K562 (cell line): ENCODE data around the gene IGLON5. TPM values are rescaled to one million over a fixed set of nuclear protein-coding genes. Genes with fewer than 3 reads are reported as not detected.

Experiments
- POLR2G ChIP-seq: fragments of 200-400 bp; formaldehyde crosslinking; IDR thresholded peaks from 2 replicates; pipeline ENCODE4 v1.6.1; 2017; ENCODE audit warnings: low read depth, mild to moderate bottlenecking, antibody characterized with exemption, low read length, moderate library complexity
- RBFOX2 ChIP-seq: fragments of 200-400 bp; formaldehyde crosslinking; IDR thresholded peaks from 2 replicates; pipeline ENCODE4 v1.6.1; 2017; ENCODE audit warnings: low read depth, mild to moderate bottlenecking, low read length, moderate library complexity
- polyA plus RNA-seq, 8 experiments: library from polyadenylated mRNA; depleted of rRNA in 4 of 8; stranded (reverse) in 5 of 8; unstranded in 3 of 8; fragments of >200 nt; fragmentation: Nextera tagmentation in 2 of 8; fragmentation: Illumina TruSeq in 1 of 8; extraction: Ambion mirVana in 2 of 8; extraction: Trizol in 1 of 8; gene quantifications; 2 replicates each; pipeline versions ENCODE4 v1.2.1 to v1.2.3, GENCODE V29; 2011 to 2014; ENCODE audit warnings: inconsistent platforms in 1 of 8, missing spikeins in 1 of 8
- total RNA-seq, 7 experiments: library from RNA; depleted of rRNA in 6 of 7; stranded (reverse); fragments of >200 nt in 6 of 7; fragmentation: Illumina TruSeq in 2 of 7; extraction: Trizol in 2 of 7; gene quantifications; 2 replicates each; pipeline versions ENCODE4 v1.2.1 to v1.2.3, GENCODE V29; 2011 to 2021; ENCODE audit warnings: low replicate concordance in 1 of 7
- TF ChIP-seq, protein P1 (sequence below): fragments of 200-600 bp; sonication (generic); IDR thresholded peaks from one replicate; pipeline ENCODE4 v1.6.1; 2012; ENCODE audit warnings: mild to moderate bottlenecking, low read depth, low read length, inconsistent platforms
- TF ChIP-seq, protein P2 (sequence below): sonication (generic); formaldehyde crosslinking; IDR thresholded peaks from 2 replicates; pipeline ENCODE4 v1.8.0; 2023; ENCODE audit warnings: mild to moderate bottlenecking, missing genetic modification reagents
- TF ChIP-seq, protein P3 (sequence below): fragments of 150-350 bp; conservative IDR thresholded peaks from 2 replicates; pipeline ENCODE4 v1.6.1; 2014; ENCODE audit warnings: low read length

Gene IGLON5
- total and polyA plus RNA-seq, 9 of the 15 experiments (the other 6 are each of a cell fraction or from before 2014, with no cell fraction given) = 0.03 to 0.22 (median 0.14) TPM; not detected in 2

DNA sequence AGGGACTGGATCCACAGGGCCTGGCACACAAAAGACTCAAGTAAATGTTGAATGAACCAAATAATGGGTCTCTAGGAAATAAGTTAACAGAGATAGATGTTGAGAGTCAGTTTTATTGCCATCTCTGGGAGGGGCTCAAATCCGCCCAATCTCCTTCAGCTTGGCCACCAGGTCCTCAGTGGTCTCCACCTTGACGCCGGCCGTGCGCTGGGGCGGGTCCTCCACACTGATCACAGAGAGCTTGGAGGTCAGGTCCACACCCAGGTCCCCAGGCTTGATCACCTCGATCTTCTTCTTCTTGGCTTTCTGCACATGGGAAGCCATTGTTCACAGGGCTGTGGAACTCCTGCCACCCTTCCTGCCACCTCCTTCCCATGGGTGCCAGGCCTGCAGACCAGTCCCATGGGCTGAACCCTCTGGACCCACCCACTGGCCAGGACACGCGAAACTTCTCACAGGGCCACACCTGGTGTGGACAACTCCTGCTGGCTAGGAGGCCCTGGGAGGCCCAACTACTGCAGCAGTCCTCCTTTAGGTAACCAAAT, 33.7 kb downstream of the IGLON5 start (continued):
- TF ChIP-seq, protein P1, sequence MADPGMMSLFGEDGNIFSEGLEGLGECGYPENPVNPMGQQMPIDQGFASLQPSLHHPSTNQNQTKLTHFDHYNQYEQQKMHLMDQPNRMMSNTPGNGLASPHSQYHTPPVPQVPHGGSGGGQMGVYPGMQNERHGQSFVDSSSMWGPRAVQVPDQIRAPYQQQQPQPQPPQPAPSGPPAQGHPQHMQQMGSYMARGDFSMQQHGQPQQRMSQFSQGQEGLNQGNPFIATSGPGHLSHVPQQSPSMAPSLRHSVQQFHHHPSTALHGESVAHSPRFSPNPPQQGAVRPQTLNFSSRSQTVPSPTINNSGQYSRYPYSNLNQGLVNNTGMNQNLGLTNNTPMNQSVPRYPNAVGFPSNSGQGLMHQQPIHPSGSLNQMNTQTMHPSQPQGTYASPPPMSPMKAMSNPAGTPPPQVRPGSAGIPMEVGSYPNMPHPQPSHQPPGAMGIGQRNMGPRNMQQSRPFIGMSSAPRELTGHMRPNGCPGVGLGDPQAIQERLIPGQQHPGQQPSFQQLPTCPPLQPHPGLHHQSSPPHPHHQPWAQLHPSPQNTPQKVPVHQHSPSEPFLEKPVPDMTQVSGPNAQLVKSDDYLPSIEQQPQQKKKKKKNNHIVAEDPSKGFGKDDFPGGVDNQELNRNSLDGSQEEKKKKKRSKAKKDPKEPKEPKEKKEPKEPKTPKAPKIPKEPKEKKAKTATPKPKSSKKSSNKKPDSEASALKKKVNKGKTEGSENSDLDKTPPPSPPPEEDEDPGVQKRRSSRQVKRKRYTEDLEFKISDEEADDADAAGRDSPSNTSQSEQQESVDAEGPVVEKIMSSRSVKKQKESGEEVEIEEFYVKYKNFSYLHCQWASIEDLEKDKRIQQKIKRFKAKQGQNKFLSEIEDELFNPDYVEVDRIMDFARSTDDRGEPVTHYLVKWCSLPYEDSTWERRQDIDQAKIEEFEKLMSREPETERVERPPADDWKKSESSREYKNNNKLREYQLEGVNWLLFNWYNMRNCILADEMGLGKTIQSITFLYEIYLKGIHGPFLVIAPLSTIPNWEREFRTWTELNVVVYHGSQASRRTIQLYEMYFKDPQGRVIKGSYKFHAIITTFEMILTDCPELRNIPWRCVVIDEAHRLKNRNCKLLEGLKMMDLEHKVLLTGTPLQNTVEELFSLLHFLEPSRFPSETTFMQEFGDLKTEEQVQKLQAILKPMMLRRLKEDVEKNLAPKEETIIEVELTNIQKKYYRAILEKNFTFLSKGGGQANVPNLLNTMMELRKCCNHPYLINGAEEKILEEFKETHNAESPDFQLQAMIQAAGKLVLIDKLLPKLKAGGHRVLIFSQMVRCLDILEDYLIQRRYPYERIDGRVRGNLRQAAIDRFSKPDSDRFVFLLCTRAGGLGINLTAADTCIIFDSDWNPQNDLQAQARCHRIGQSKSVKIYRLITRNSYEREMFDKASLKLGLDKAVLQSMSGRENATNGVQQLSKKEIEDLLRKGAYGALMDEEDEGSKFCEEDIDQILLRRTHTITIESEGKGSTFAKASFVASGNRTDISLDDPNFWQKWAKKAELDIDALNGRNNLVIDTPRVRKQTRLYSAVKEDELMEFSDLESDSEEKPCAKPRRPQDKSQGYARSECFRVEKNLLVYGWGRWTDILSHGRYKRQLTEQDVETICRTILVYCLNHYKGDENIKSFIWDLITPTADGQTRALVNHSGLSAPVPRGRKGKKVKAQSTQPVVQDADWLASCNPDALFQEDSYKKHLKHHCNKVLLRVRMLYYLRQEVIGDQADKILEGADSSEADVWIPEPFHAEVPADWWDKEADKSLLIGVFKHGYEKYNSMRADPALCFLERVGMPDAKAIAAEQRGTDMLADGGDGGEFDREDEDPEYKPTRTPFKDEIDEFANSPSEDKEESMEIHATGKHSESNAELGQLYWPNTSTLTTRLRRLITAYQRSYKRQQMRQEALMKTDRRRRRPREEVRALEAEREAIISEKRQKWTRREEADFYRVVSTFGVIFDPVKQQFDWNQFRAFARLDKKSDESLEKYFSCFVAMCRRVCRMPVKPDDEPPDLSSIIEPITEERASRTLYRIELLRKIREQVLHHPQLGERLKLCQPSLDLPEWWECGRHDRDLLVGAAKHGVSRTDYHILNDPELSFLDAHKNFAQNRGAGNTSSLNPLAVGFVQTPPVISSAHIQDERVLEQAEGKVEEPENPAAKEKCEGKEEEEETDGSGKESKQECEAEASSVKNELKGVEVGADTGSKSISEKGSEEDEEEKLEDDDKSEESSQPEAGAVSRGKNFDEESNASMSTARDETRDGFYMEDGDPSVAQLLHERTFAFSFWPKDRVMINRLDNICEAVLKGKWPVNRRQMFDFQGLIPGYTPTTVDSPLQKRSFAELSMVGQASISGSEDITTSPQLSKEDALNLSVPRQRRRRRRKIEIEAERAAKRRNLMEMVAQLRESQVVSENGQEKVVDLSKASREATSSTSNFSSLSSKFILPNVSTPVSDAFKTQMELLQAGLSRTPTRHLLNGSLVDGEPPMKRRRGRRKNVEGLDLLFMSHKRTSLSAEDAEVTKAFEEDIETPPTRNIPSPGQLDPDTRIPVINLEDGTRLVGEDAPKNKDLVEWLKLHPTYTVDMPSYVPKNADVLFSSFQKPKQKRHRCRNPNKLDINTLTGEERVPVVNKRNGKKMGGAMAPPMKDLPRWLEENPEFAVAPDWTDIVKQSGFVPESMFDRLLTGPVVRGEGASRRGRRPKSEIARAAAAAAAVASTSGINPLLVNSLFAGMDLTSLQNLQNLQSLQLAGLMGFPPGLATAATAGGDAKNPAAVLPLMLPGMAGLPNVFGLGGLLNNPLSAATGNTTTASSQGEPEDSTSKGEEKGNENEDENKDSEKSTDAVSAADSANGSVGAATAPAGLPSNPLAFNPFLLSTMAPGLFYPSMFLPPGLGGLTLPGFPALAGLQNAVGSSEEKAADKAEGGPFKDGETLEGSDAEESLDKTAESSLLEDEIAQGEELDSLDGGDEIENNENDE = no peak
- TF ChIP-seq POLR2G (peak; percentile 50; the same call in 1 of the 2 replicates), RBFOX2 (0 out of 2 replicates have a peak, but pooled peaks have one; percentile 21)
- TF ChIP-seq, protein P2, sequence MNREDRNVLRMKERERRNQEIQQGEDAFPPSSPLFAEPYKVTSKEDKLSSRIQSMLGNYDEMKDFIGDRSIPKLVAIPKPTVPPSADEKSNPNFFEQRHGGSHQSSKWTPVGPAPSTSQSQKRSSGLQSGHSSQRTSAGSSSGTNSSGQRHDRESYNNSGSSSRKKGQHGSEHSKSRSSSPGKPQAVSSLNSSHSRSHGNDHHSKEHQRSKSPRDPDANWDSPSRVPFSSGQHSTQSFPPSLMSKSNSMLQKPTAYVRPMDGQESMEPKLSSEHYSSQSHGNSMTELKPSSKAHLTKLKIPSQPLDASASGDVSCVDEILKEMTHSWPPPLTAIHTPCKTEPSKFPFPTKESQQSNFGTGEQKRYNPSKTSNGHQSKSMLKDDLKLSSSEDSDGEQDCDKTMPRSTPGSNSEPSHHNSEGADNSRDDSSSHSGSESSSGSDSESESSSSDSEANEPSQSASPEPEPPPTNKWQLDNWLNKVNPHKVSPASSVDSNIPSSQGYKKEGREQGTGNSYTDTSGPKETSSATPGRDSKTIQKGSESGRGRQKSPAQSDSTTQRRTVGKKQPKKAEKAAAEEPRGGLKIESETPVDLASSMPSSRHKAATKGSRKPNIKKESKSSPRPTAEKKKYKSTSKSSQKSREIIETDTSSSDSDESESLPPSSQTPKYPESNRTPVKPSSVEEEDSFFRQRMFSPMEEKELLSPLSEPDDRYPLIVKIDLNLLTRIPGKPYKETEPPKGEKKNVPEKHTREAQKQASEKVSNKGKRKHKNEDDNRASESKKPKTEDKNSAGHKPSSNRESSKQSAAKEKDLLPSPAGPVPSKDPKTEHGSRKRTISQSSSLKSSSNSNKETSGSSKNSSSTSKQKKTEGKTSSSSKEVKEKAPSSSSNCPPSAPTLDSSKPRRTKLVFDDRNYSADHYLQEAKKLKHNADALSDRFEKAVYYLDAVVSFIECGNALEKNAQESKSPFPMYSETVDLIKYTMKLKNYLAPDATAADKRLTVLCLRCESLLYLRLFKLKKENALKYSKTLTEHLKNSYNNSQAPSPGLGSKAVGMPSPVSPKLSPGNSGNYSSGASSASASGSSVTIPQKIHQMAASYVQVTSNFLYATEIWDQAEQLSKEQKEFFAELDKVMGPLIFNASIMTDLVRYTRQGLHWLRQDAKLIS (CRISPR knock-in tag) = no peak
- TF ChIP-seq, protein P3, sequence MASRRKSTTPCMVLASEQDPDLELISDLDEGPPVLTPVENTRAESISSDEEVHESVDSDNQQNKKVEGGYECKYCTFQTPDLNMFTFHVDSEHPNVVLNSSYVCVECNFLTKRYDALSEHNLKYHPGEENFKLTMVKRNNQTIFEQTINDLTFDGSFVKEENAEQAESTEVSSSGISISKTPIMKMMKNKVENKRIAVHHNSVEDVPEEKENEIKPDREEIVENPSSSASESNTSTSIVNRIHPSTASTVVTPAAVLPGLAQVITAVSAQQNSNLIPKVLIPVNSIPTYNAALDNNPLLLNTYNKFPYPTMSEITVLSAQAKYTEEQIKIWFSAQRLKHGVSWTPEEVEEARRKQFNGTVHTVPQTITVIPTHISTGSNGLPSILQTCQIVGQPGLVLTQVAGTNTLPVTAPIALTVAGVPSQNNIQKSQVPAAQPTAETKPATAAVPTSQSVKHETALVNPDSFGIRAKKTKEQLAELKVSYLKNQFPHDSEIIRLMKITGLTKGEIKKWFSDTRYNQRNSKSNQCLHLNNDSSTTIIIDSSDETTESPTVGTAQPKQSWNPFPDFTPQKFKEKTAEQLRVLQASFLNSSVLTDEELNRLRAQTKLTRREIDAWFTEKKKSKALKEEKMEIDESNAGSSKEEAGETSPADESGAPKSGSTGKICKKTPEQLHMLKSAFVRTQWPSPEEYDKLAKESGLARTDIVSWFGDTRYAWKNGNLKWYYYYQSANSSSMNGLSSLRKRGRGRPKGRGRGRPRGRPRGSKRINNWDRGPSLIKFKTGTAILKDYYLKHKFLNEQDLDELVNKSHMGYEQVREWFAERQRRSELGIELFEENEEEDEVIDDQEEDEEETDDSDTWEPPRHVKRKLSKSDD = no peak
